ENCODE results near the gene DCDC2C. TPM values are rescaled to one million over a fixed set of nuclear protein-coding genes. Genes with fewer than 3 reads are reported as not detected.
"Not testable (repeated sequence)": the region's sequence is repeated elsewhere in the genome, so short reads cannot be mapped to it uniquely, and the experiment has no call there.

Gene DCDC2C
- total RNA-seq, 1 donor from 2014 or later: not detected

GRCh38 chr2:3814706-3815245 lies 111.4 kb downstream of the DCDC2C start:
- Mint-ChIP-seq H3K4me1 (no peaks in the 10 kb centered on the region), H3K9me3 (peaks cover 16% of the 10 kb centered on the region), H3K27ac (no peak overlapping the region), H3K36me3 (ENCODE audit: low read depth) (no peaks in the 10 kb centered on the region), H3K4me3 (no peak overlapping the region), H3K27me3 (no peaks in the 10 kb centered on the region)
- ChIA-PET CTCF (no interaction called here), POLR2A (no interaction called here)
- DNase-seq: no peak
- ATAC-seq (ENCODE audit: low read depth): no peak
- TF ChIP-seq CTCF (IDR thresholded peaks at IDR 0.05): no peak
- intact Hi-C loops (cut with micrococcal nuclease): no loop called here

GRCh38 chr2:3817144-3817543 lies 113.8 kb downstream of the DCDC2C start:
- ATAC-seq (ENCODE audit: low read depth); H3K27me3 Mint-ChIP-seq; H3K4me3 Mint-ChIP-seq; CTCF ChIA-PET; intact Hi-C loops (cut with micrococcal nuclease); POLR2A ChIA-PET; H3K27ac Mint-ChIP-seq; H3K4me1 Mint-ChIP-seq; DNase-seq; H3K36me3 Mint-ChIP-seq (ENCODE audit: low read depth): not testable (repeated sequence)
- H3K9me3 Mint-ChIP-seq: peaks cover 24% of the 10 kb centered on the region

DNA sequence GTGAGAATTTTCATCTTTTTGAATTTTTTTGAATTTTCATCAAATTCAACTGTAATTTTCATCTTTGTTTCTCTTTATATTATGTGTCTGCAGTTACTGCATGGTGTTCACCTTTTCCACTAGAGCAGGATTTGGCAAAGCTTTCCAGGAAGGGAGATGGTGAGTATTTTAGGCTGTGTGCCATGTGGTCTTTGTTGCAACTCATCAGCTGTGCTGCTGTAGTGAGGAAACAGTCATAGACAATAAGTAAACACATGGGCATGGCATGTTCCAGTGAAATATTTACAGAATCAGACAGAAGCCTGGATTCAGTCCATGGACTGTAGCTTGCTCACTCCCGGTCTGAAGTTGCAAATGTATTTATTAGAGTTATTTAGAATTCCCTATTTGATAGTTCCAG lies 120.4 kb downstream of the DCDC2C start:
- ChIA-PET CTCF (no interaction called here), POLR2A (no interaction called here)
- DNase-seq (no peak), ATAC-seq (ENCODE audit: low read depth) (no peak)
- no peak for TF ChIP-seq CTCF (IDR thresholded peaks at IDR 0.05)
- Mint-ChIP-seq H3K4me1 (no peaks in the 10 kb centered on the region), H3K27me3 (no peaks in the 10 kb centered on the region), H3K36me3 (ENCODE audit: low read depth) (no peaks in the 10 kb centered on the region), H3K27ac (no peak overlapping the region), H3K4me3 (no peak overlapping the region), H3K9me3 (peaks cover 28% of the 10 kb centered on the region)
- intact Hi-C loops (cut with micrococcal nuclease): no loop called here

DNA sequence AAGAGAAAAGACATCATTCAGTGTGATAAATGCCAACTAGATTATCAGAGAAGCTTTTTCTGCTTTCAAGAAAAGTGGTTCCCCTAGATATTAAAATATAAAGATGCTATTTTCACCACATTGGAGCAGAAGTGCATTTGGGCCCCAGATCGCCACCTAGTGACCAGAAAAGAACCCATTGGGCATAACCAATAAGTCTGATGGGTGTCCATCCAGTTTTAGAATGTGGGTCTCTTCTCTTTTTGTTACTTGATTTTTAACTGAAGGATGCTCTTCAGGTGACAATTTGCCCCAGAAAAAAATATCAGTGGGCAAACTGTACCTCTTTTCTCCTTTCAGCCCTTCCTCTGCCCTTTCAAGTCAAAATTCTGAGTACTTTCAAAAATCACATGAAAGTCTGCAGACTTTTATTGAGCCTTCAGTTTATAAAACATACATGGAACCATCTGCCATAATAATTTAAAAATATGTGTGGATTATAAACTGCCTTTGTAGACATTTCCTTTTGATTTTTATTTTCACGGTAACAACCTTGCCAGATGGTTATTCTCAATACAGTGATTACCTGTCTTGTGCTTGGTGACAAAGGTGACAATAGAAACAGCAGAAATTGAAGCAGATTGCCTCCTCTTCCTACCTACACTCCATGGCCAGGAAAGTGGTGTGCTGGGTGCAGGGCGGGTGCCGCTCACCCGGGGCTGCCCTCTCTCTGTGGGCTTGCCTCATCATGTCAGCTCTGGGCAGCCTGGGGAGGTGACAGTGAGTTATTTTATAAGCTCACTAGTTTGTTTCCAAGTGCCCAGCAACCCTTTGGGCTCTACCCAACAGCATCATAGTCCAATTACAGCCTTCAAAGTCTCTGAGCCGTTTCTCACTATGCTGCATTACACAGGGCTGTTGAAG lies 124.5 kb downstream of the DCDC2C start:
- POLR2A ChIA-PET: no interaction called here
- intact Hi-C loops (cut with micrococcal nuclease): no loop called here
- Mint-ChIP-seq H3K4me1 (no peaks in the 10 kb centered on the region), H3K27ac (no peak overlapping the region), H3K27me3 (no peaks in the 10 kb centered on the region), H3K9me3 (peaks cover 7% of the 10 kb centered on the region), H3K4me3 (no peak overlapping the region), H3K36me3 (ENCODE audit: low read depth) (no peaks in the 10 kb centered on the region)
- TF ChIP-seq CTCF (IDR thresholded peaks at IDR 0.05): no peak
- CTCF ChIA-PET: no interaction called here
- DNase-seq: no peak
- ATAC-seq (ENCODE audit: low read depth): no peak

- H3K4me1 Mint-ChIP-seq: no peaks in the 10 kb centered on the region
- CTCF ChIA-PET: no interaction called here
- H3K9me3 Mint-ChIP-seq: no peaks in the 10 kb centered on the region
These were observed 127.4 kb downstream of the DCDC2C start for GRCh38 chr2:3830796-3831195.

More at GRCh38 chr2:3830796-3831195, 127.4 kb downstream of the DCDC2C start:
- DNase-seq: no peak
- TF ChIP-seq CTCF (IDR thresholded peaks at IDR 0.05): no peak
- no peak for ATAC-seq (ENCODE audit: low read depth)
- POLR2A ChIA-PET: no interaction called here
- Mint-ChIP-seq H3K36me3 (ENCODE audit: low read depth) (no peaks in the 10 kb centered on the region), H3K27ac (no peak overlapping the region), H3K27me3 (no peaks in the 10 kb centered on the region), H3K4me3 (no peak overlapping the region)
- intact Hi-C loops (cut with micrococcal nuclease): no loop called here

Data from activated B cell treated with CpG ODN at 0.5 μM for 24 hours (primary cell).